AG04450 (cell line): ENCODE measurements around the gene ZBTB1. TPM values are rescaled to one million over a fixed set of nuclear protein-coding genes. Genes with fewer than 3 reads are reported as not detected.

Source experiments
- CTCF ChIA-PET: fragments of 300-600, 350-600 bp; formaldehyde crosslinking; extraction: SDS; loops from one replicate; lab custom pipeline; 2022; ENCODE audit warnings: antibody characterized with exemption, inconsistent platforms; lab: Charles Lee
- POLR2A ChIA-PET: fragments of 350-600 bp; formaldehyde crosslinking; extraction: SDS; loops from one replicate; lab custom pipeline; 2021; ENCODE audit warnings: antibody characterized with exemption, inconsistent platforms; lab: Yijun Ruan, JAX
- DNase-seq: peaks from one replicate; pipeline ENCODE4 v3.0.0-alpha.2; 2011; ENCODE audit warnings: low read depth, low spot score
- H3K27ac ChIP-seq: one replicate; pipeline ENCODE4 v1.5.1; 2012; ENCODE audit warnings: low read depth, low read length, control low read depth
- H3K27me3 ChIP-seq: one replicate; pipeline ENCODE4 v1.6.0; 2012; ENCODE audit warnings: low read length; ENCODE audit not compliant: control insufficient read depth, insufficient read depth
- H3K4me3 ChIP-seq: 2 replicates; pipeline ENCODE4 v1.5.1; 2011; ENCODE audit warnings: mild to moderate bottlenecking, low read depth, low read length, control low read depth
- H3K9me3 ChIP-seq: 2 replicates; pipeline ENCODE4 v1.5.1; 2012; ENCODE audit warnings: low read length; ENCODE audit not compliant: control insufficient read depth, insufficient read depth
- CTCF ChIP-seq: IDR thresholded peaks from 2 replicates; pipeline ENCODE4 v1.5.1; 2011; ENCODE audit warnings: low read depth, low read length, control low read depth, inconsistent platforms
- polyA plus RNA-seq: library from polyadenylated mRNA; depleted of rRNA; stranded (reverse); fragments of >200 nt; gene quantifications from 2 replicates; pipeline ENCODE4 v1.2.3, GENCODE V29; 2011

Gene ZBTB1
- polyA plus RNA-seq, 1 experiment, result 42.1 TPM

- H3K27me3 ChIP-seq, result no peaks in the 10 kb centered on the region
- ChIA-PET POLR2A (interaction anchor here (0.7 to 1.1 kb wide), 2 partner anchors 18 to 127 kb away, joined by 3 to 4 read pairs; no protein-coding TSS in a partner anchor), CTCF (interaction anchor here (0.6 to 1.0 kb wide), 2 partner anchors 134 to 365 kb away, joined by 3 read pairs; no protein-coding TSS in a partner anchor)
- H3K9me3 ChIP-seq, result peaks cover 3% of the 10 kb centered on the region; the same call in 1 of the 2 replicates
- no peak for TF ChIP-seq CTCF
- peak overlapping the region; percentile 82 for H3K4me3 ChIP-seq
- DNase-seq, result no peak
- peak overlapping the region; percentile 93 for H3K27ac ChIP-seq
These were observed 1.6 kb upstream of the ZBTB1 start for GRCh38 chr14:64502887-64503433.

DNA sequence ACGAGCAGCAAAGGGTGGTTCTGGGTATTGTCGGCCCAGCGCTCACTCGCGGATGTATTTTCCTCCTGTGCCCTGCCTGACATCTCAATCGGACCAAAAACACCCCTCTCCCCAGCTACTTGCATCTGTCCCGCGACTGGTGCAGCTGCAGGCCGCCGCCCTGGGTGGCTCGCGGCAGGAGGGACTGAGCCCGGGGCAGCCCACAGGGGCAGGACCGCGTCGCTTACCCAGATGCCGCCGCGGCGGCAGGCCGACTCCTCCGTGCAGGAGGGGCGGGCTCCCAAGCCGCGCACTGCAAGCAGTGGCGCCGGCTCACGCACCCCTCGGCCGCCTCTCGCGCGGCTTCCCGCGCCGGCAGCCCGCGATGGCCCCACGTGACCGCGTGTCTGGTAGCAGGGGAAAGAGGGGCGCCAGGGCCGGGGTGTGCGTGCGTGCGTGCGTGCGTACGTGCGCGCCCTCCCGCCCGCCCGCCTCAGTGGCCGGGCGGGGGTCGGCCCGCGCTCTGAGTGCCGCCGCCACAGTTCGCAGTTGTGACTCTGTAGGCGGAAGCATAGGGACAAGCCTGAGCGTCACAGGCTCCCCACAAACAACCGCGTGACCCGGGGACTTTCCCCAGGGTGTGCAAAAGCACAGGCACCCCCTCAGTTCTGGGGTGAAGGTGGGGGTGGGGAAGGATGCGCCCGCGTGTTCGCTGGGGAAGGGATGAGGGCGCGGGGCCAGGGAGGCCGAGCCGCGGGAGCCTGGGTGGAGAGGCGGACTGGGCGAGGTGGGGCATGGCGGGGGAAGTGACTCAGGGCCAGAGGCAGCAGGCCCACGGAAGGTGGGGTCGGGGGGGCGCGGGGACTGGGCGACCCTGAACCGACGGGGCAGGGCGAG, 898 bp upstream of the ZBTB1 start, which contains the start of gene ZBTB25:
TSS of gene ZBTB25 (minus strand) at position 405 of the 876 bp plus-strand sequence. CDS start 13,305 bp downstream, outside the sequence.
- ChIA-PET CTCF (interaction anchor here (0.6 kb wide), 1 partner anchor 156 kb away, joined by 3 read pairs; no protein-coding TSS in a partner anchor), POLR2A (interaction anchor here (0.6 to 2.0 kb wide), 19 partner anchors 15 to 810 kb away, joined by 3 to 10 read pairs (median 4); partner anchors contain the start of genes HSPA2 and MTHFD1)
- DNase-seq, result peak; percentile 78
- no peak for TF ChIP-seq CTCF
- Histone ChIP-seq H3K9me3 (peaks cover 3% of the 10 kb centered on the region; the same call in 1 of the 2 replicates), H3K27me3 (no peaks in the 10 kb centered on the region), H3K27ac (peak within 1 kb of the TSS; percentile 99), H3K4me3 (peak within 1 kb of the TSS; percentile 82)

DNA sequence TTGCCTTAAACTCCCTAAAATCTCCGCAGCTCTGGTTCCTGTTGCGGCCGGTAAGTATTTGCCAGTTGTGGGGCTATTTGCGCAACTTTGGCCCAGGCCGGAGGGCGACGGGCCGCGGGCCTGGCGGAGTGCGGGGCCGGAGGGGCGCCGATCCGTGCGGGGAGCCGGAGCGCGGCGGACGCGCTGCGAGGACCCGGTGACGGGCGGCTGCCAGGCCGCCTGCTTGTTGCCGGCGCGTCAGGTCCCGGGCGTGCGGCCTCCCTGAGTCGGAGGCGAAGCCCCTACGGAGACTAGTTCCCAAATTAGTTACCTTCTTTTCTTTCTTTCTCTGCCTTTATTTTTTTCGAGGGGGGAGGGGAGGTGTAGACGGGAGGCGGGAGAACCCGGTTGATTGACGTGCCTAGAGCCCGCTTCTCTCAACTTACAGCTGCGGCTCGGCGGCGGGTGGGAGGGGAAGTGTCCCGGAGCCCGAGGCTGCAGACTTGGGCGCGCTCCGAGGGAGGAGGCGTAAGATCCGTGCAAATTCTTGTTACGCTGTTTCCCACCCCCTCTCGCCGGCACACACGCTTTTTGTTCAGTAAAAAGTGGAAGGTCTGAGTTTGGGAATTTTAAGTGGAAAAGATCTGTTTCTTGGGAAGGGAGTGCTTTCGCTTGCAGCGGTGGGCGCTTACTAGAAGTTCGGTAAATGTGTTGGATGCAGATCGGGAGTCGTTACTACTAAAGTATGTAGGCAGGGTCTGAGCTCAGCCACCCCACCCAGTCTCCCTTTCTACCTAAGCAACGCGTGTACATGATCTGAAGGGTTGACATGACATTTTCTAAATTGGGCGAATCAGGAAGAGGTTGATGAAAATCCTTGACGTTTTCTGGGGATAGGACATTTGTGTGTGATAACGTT, 576 bp downstream of the ZBTB1 start:
- ChIA-PET CTCF (interaction anchor here (0.6 kb wide), 1 partner anchor 385 kb away, joined by 3 read pairs; no protein-coding TSS in a partner anchor), POLR2A (interaction anchor here (0.5 to 2.8 kb wide), 18 partner anchors 35 to 410 kb away, joined by 3 to 10 read pairs (median 4); partner anchors contain the start of genes HSPA2 and MTHFD1)
- H3K9me3 ChIP-seq, result peaks cover 3% of the 10 kb centered on the region; the same call in 1 of the 2 replicates
- TF ChIP-seq CTCF, result no peak
- no peaks in the 10 kb centered on the region for H3K27me3 ChIP-seq
- H3K27ac ChIP-seq, result peak overlapping the region; percentile 99
- peak overlapping the region; percentile 82 for H3K4me3 ChIP-seq
- DNase-seq, result peak; percentile 57

GRCh38 chr14:64506721-64507120, 2.2 kb downstream of the ZBTB1 start:
- no peak for DNase-seq
- peaks cover 3% of the 10 kb centered on the region; the same call in 1 of the 2 replicates for H3K9me3 ChIP-seq

More at GRCh38 chr14:64506721-64507120, 2.2 kb downstream of the ZBTB1 start:
- Histone ChIP-seq H3K27ac (no peak overlapping the region), H3K4me3 (peak overlapping the region; percentile 47), H3K27me3 (no peaks in the 10 kb centered on the region)
- ChIA-PET POLR2A (interaction anchor here (0.5 to 2.8 kb wide), 2 partner anchors 122 to 297 kb away, joined by 3 to 10 read pairs; no protein-coding TSS in a partner anchor), CTCF (no interaction called here)
- no peak for TF ChIP-seq CTCF
